ENCODE measurements around the gene KIAA0825. TPM values are rescaled to one million over a fixed set of nuclear protein-coding genes. Genes with fewer than 3 reads are reported as not detected.

The KIAA0825 gene
- total and polyA plus RNA-seq, 2 experiments from 2014 or later, result 1.7 to 1.8 TPM

DNA sequence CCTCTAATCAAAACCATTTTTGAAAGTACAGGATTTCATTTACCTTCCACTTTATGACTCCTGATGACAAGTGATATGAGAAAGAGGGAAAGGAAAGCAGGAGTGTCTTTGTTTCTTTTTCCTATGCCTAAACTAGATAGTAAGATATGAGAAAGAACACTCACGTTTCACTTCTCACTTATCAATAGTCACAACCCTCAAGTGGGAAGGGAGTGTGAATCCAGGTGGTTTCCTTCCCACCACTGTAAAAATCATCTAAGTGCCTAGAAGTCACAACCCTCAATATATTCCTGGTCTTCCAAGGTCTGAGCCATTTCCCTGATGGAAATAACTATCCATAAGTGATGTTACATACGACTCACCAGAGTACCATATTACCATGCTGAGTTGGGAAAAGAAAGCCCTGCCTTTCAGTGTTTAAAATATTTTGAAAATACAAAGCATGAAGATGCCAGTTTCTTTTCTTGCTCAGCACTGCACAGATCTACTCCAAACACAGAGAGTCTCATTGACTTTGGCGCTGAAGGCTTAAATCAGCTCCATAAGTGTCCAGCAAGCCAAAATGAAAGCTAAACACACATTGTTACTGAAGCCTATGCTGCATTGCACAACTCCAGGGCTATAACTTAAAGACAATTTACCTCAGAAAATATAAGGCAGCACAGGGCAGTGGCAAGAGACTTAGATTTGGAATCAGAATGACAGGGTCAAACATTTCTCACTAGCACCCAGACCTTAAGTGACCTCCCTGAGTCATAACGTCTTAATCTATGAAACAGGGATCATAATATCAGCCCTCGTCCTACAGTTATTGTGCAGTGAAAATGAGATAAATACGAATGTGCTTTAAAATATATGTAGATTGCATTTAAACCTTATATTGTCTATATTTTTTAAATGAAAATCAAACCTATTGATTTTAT, 301.2 kb downstream of the KIAA0825 start:
- H3K4me1 Mint-ChIP-seq, result peaks cover 35% of the 10 kb centered on the region
- Histone ChIP-seq H3K4me2 (no peak overlapping the region), H2AFZ (no peak overlapping the region), H3K27ac (ENCODE audit: low read depth) (no peak overlapping the region), H3K36me3 (ENCODE audit: insufficient read depth) (no peaks in the 10 kb centered on the region), H3K4me1 (ENCODE audit: insufficient read depth) (peaks cover 19% of the 10 kb centered on the region), H3K27me3 (ENCODE audit: insufficient read depth) (no peaks in the 10 kb centered on the region), H4K20me1 (replicated peaks; ENCODE audit: insufficient read depth) (no peaks in the 10 kb centered on the region; the same call in none of the 2 replicates), H3K4me3 (no peak overlapping the region), H3K9me2 (ENCODE audit: insufficient read depth) (no peaks in the 10 kb centered on the region), H3F3A (replicated peaks; ENCODE audit: low read depth) (no peaks in the 10 kb centered on the region), H3K79me2 (replicated peaks; ENCODE audit: insufficient read depth) (peaks cover 95% of the 10 kb centered on the region)
- no peaks in the 10 kb centered on the region for H3K36me3 Mint-ChIP-seq (ENCODE audit: low read depth)
- H3K27me3 Mint-ChIP-seq (ENCODE audit: insufficient read depth, low read depth, poor library complexity), result peaks cover 2% of the 10 kb centered on the region
- DNase-seq (ENCODE audit: low spot score) (no peak), ATAC-seq (no peak)
- H3K4me3 Mint-ChIP-seq, result no peak overlapping the region
- 0 out of 2 replicates have a peak overlapping the region, but pooled peaks have one; percentile 1 for H3K27ac Mint-ChIP-seq
- H3K9me3 Mint-ChIP-seq, result no peaks in the 10 kb centered on the region
- TF ChIP-seq CREB1 (CRISPR knock-in tag; IDR thresholded peaks at IDR 0.05; ENCODE audit: low read depth) (no peak), EZH2phosphoT487 (IDR thresholded peaks at IDR 0.05; ENCODE audit: unreplicated experiment) (no peak), ZNF331 (CRISPR knock-in tag; IDR thresholded peaks at IDR 0.05; ENCODE audit: low read depth) (no peak), NANOG (IDR thresholded peaks at IDR 0.05; ENCODE audit: borderline replicate concordance) (no peak), POLR2AphosphoS5 (IDR thresholded peaks at IDR 0.05; ENCODE audit: low read depth) (no peak), ZNF462 (CRISPR knock-in tag; IDR thresholded peaks at IDR 0.05) (no peak), JUNB (IDR thresholded peaks at IDR 0.05; ENCODE audit: unreplicated experiment) (no peak), EZH2 (IDR thresholded peaks at IDR 0.05; ENCODE audit: low read depth, unreplicated experiment) (no peak)
- TF ChIP-seq, protein P1, sequence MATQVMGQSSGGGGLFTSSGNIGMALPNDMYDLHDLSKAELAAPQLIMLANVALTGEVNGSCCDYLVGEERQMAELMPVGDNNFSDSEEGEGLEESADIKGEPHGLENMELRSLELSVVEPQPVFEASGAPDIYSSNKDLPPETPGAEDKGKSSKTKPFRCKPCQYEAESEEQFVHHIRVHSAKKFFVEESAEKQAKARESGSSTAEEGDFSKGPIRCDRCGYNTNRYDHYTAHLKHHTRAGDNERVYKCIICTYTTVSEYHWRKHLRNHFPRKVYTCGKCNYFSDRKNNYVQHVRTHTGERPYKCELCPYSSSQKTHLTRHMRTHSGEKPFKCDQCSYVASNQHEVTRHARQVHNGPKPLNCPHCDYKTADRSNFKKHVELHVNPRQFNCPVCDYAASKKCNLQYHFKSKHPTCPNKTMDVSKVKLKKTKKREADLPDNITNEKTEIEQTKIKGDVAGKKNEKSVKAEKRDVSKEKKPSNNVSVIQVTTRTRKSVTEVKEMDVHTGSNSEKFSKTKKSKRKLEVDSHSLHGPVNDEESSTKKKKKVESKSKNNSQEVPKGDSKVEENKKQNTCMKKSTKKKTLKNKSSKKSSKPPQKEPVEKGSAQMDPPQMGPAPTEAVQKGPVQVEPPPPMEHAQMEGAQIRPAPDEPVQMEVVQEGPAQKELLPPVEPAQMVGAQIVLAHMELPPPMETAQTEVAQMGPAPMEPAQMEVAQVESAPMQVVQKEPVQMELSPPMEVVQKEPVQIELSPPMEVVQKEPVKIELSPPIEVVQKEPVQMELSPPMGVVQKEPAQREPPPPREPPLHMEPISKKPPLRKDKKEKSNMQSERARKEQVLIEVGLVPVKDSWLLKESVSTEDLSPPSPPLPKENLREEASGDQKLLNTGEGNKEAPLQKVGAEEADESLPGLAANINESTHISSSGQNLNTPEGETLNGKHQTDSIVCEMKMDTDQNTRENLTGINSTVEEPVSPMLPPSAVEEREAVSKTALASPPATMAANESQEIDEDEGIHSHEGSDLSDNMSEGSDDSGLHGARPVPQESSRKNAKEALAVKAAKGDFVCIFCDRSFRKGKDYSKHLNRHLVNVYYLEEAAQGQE (IDR thresholded peaks at IDR 0.05; ENCODE audit: unreplicated experiment), result no peak

Measured in GM23338 (cell line).